ENCODE data around the gene CCNJL. TPM values are rescaled to one million over a fixed set of nuclear protein-coding genes. Genes with fewer than 3 reads are reported as not detected.

The CCNJL gene
- total RNA-seq, 1 donor from 2014 or later = 15.7 TPM

DNA sequence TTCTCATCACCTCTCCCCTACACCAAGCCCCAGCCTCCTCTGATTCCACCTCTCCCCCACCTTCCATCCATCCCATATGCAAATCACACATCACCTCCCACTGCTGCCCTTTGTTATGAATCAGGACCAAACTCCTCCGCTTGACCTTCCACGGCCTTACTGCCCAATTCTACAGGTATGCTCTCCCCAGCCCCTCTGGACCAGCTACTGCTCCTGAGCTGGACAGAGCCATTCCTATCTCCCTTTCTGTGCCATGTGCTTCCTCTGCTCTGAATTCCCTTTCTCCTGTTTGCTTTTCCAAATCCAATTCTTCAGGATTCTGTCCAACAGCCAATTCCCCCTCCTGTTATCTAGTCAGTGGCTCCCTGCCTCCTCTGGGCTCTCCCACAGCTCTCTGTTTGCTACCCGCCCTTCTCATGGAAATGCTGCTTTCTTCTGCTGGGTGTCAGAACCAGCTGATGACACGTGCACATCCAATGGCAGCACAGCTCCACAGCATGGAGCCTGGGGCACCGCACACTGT lies 74.7 kb downstream of the CCNJL start:
- Histone ChIP-seq H3K4me3 (ENCODE audit: insufficient read depth, low read depth, low read length) (no peak overlapping the region), H3K4me1 (ENCODE audit: insufficient read depth, low read length) (no peaks in the 10 kb centered on the region), H3K4me2 (ENCODE audit: low read length) (no peak overlapping the region), H3K79me2 (ENCODE audit: insufficient read depth, low read length) (no peaks in the 10 kb centered on the region), H3K27ac (ENCODE audit: low read depth, low read length) (no peak overlapping the region), H3K9me3 (ENCODE audit: insufficient read depth, low read depth, low read length) (no peaks in the 10 kb centered on the region), H3K36me3 (ENCODE audit: insufficient read depth, low read length) (no peaks in the 10 kb centered on the region), H2AFZ (ENCODE audit: low read depth, low read length) (no peak overlapping the region), H3K27me3 (ENCODE audit: insufficient read depth, low read length) (no peaks in the 10 kb centered on the region), H4K20me1 (ENCODE audit: insufficient read depth, low read length) (no peaks in the 10 kb centered on the region), H3K9ac (ENCODE audit: low read length) (no peak overlapping the region)
- H3K9me3 Mint-ChIP-seq (ENCODE audit: unreplicated experiment) = no peaks in the 10 kb centered on the region
- TF ChIP-seq EZH2 (IDR thresholded peaks at IDR 0.05; ENCODE audit: insufficient read depth, low read length) = no peak
- TF ChIP-seq, protein P1, sequence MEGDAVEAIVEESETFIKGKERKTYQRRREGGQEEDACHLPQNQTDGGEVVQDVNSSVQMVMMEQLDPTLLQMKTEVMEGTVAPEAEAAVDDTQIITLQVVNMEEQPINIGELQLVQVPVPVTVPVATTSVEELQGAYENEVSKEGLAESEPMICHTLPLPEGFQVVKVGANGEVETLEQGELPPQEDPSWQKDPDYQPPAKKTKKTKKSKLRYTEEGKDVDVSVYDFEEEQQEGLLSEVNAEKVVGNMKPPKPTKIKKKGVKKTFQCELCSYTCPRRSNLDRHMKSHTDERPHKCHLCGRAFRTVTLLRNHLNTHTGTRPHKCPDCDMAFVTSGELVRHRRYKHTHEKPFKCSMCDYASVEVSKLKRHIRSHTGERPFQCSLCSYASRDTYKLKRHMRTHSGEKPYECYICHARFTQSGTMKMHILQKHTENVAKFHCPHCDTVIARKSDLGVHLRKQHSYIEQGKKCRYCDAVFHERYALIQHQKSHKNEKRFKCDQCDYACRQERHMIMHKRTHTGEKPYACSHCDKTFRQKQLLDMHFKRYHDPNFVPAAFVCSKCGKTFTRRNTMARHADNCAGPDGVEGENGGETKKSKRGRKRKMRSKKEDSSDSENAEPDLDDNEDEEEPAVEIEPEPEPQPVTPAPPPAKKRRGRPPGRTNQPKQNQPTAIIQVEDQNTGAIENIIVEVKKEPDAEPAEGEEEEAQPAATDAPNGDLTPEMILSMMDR (IDR thresholded peaks at IDR 0.05; ENCODE audit: insufficient read depth, low read depth, low read length) = no peak
- H3K36me3 Mint-ChIP-seq (ENCODE audit: low read depth, unreplicated experiment) = no peaks in the 10 kb centered on the region
- no peak for FAIRE-seq
- H3K4me1 Mint-ChIP-seq (ENCODE audit: low read depth, unreplicated experiment) = no peaks in the 10 kb centered on the region
- no peak overlapping the region for H3K4me3 Mint-ChIP-seq (ENCODE audit: unreplicated experiment)
- no peak overlapping the region for H3K27ac Mint-ChIP-seq (ENCODE audit: unreplicated experiment)
- no peak for DNase-seq (ENCODE audit: low read depth)
- H3K27me3 Mint-ChIP-seq (ENCODE audit: low read depth, unreplicated experiment) = peaks cover 12% of the 10 kb centered on the region

DNA sequence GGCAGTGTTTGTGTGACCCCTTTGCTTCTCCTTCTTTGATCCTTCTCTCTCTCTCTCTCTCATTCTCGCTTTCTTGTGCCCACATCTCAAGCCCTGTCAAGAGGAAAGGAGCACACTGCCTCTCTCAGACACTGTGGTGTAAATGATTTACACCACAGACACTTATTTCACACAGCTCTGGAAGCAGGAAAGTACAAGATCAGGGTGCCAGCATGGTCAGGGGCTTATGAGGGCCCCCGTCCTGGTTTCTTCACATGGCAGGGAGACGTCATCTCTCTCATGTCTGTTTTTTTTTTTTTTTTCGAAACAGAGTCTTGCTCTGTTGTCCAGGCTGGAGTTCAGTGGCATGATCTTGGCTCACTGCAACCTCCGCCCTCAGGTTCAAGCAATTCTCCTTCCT lies 76.6 kb downstream of the CCNJL start:
- Histone ChIP-seq H3K36me3 (ENCODE audit: insufficient read depth, low read length) (no peaks in the 10 kb centered on the region), H3K79me2 (ENCODE audit: insufficient read depth, low read length) (no peaks in the 10 kb centered on the region), H3K9me3 (ENCODE audit: insufficient read depth, low read depth, low read length) (no peaks in the 10 kb centered on the region), H2AFZ (ENCODE audit: low read depth, low read length) (no peak overlapping the region), H3K4me1 (ENCODE audit: insufficient read depth, low read length) (peaks cover 5% of the 10 kb centered on the region), H3K9ac (ENCODE audit: low read length) (no peak overlapping the region), H3K4me3 (ENCODE audit: insufficient read depth, low read depth, low read length) (no peak overlapping the region), H3K27ac (ENCODE audit: low read depth, low read length) (no peak overlapping the region), H4K20me1 (ENCODE audit: insufficient read depth, low read length) (no peaks in the 10 kb centered on the region), H3K4me2 (ENCODE audit: low read length) (no peak overlapping the region), H3K27me3 (ENCODE audit: insufficient read depth, low read length) (no peaks in the 10 kb centered on the region)
- Mint-ChIP-seq H3K9me3 (ENCODE audit: unreplicated experiment) (no peaks in the 10 kb centered on the region), H3K4me3 (ENCODE audit: unreplicated experiment) (no peak overlapping the region), H3K4me1 (ENCODE audit: low read depth, unreplicated experiment) (no peaks in the 10 kb centered on the region), H3K27me3 (ENCODE audit: low read depth, unreplicated experiment) (peaks cover 10% of the 10 kb centered on the region), H3K36me3 (ENCODE audit: low read depth, unreplicated experiment) (no peaks in the 10 kb centered on the region), H3K27ac (ENCODE audit: unreplicated experiment) (no peak overlapping the region)
- no peak for TF ChIP-seq EZH2 (IDR thresholded peaks at IDR 0.05; ENCODE audit: insufficient read depth, low read length)
- TF ChIP-seq, protein P1 (IDR thresholded peaks at IDR 0.05; ENCODE audit: insufficient read depth, low read depth, low read length) = no peak
- no peak for FAIRE-seq
- no peak for DNase-seq (ENCODE audit: low read depth)

DNA sequence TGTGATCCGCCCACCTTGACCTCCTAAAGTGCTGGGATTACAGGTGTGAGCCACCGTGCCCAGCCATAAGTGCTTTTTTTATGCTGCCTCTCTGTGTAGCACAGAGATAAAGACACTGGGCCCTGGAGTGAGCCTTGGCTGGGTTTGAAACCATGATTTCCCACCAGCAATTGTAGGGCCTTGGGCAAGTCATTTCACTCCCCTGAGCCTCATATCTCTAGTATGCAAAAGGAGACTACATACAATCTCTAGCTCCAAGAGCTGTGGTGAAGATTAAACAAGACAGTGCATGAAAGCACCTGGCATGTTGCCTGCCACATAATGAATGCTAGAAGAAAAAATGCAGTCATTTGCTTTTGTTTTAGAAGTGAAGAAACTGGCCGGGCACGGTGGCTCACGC lies 79.1 kb downstream of the CCNJL start:
- no peak overlapping the region for H3K4me3 Mint-ChIP-seq (ENCODE audit: unreplicated experiment)
- H3K27ac Mint-ChIP-seq (ENCODE audit: unreplicated experiment) = no peak overlapping the region
- peak; percentile 20 for DNase-seq (ENCODE audit: low read depth)
- Histone ChIP-seq H4K20me1 (ENCODE audit: insufficient read depth, low read length) (no peaks in the 10 kb centered on the region), H3K9me3 (ENCODE audit: insufficient read depth, low read depth, low read length) (no peaks in the 10 kb centered on the region), H3K79me2 (ENCODE audit: insufficient read depth, low read length) (no peaks in the 10 kb centered on the region), H3K36me3 (ENCODE audit: insufficient read depth, low read length) (no peaks in the 10 kb centered on the region), H3K4me3 (ENCODE audit: insufficient read depth, low read depth, low read length) (no peak overlapping the region), H2AFZ (ENCODE audit: low read depth, low read length) (no peak overlapping the region), H3K9ac (ENCODE audit: low read length) (no peak overlapping the region), H3K27me3 (ENCODE audit: insufficient read depth, low read length) (no peaks in the 10 kb centered on the region), H3K4me2 (ENCODE audit: low read length) (no peak overlapping the region), H3K4me1 (ENCODE audit: insufficient read depth, low read length) (peaks cover 5% of the 10 kb centered on the region), H3K27ac (ENCODE audit: low read depth, low read length) (no peak overlapping the region)
- no peak for FAIRE-seq
- H3K9me3 Mint-ChIP-seq (ENCODE audit: unreplicated experiment) = no peaks in the 10 kb centered on the region
- peaks cover 17% of the 10 kb centered on the region for H3K27me3 Mint-ChIP-seq (ENCODE audit: low read depth, unreplicated experiment)
- H3K36me3 Mint-ChIP-seq (ENCODE audit: low read depth, unreplicated experiment) = no peaks in the 10 kb centered on the region
- TF ChIP-seq EZH2 (IDR thresholded peaks at IDR 0.05; ENCODE audit: insufficient read depth, low read length) = no peak
- TF ChIP-seq, protein P1 (IDR thresholded peaks at IDR 0.05; ENCODE audit: insufficient read depth, low read depth, low read length) = no peak
- no peaks in the 10 kb centered on the region for H3K4me1 Mint-ChIP-seq (ENCODE audit: low read depth, unreplicated experiment)
